Hepatocyte (in vitro differentiated cells): ENCODE measurements around the gene RBMS1.

Source experiments
- CTCF ChIP-seq: fragments of 200-600 bp; sonication (generic); IDR thresholded peaks from 2 replicates; pipeline ENCODE4 v1.5.1; 2016; ENCODE audit warnings: antibody characterized with exemption, mild to moderate bottlenecking; ENCODE audit not compliant: poor library complexity
- EZH2 ChIP-seq: fragments of 200-600 bp; sonication (generic); IDR thresholded peaks from 2 replicates; pipeline ENCODE4 v1.6.1; 2016; ENCODE audit warnings: antibody characterized with exemption, mild to moderate bottlenecking, borderline replicate concordance
- EZH2phosphoT487 ChIP-seq: fragments of 200-600 bp; sonication (generic); IDR thresholded peaks from one replicate; pipeline ENCODE4 v1.6.1; 2018; ENCODE audit warnings: antibody characterized with exemption, mild to moderate bottlenecking, low read depth, moderate library complexity; ENCODE audit not compliant: unreplicated experiment, severe bottlenecking

- TF ChIP-seq CTCF = no peak
- no peak for TF ChIP-seq EZH2phosphoT487
- TF ChIP-seq EZH2 = no peak
Observed at GRCh38 chr2:160502478-160502877, 8.9 kb upstream of the RBMS1 start.
